ENCODE measurements around the gene ITGB1.
"Not testable (repeated sequence)": the region's sequence is repeated elsewhere in the genome, so short reads cannot be mapped to it uniquely, and the experiment has no call there.

ITGB1 gene

GRCh38 chr10:32931593-32931992 lies 26.4 kb downstream of the ITGB1 start:
- DNase-seq: no peak

GRCh38 chr10:32930036-32930435 lies 28.0 kb downstream of the ITGB1 start:
- DNase-seq: no peak

GRCh38 chr10:32929634-32930033 lies 28.4 kb downstream of the ITGB1 start:
- DNase-seq: no peak

DNA sequence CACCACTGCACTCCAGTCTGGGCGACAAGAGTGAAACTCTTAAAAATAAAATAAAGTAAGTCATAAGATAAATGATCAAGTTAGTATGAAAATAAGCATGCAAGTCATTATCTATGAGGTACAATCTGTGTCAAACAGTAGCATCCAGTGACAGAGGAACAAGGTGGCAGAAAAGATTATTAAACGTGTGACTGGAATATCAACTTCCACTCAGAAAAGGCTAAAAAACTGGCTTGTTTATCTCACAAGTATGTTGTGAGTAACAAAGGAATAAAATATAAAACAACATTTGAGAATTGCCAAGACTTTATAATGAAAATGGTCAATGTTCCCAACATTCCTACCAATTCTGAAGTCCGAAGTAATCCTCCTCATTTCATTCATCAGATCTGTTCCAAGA lies 30.3 kb downstream of the ITGB1 start:
- no peak for DNase-seq

DNA sequence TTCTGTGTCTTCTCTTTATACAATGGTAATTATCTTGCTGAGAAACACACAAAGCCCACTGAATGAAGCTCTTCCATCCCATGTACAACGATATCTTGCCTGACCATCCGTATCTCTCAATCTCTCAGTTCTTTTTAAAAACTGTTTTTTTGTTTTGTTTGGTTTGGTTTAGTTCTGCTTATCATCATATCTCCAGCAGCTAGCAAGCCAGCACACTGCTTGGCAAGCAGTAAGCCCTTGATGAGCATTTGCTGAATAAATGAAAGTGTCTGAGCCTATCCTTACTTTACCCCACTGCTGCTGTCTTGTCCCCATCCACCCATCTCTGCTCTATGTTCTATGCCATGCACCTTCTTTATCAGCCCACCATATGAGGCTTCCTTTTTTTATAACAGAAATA lies 34.2 kb downstream of the ITGB1 start:
- no peak for DNase-seq

DNA sequence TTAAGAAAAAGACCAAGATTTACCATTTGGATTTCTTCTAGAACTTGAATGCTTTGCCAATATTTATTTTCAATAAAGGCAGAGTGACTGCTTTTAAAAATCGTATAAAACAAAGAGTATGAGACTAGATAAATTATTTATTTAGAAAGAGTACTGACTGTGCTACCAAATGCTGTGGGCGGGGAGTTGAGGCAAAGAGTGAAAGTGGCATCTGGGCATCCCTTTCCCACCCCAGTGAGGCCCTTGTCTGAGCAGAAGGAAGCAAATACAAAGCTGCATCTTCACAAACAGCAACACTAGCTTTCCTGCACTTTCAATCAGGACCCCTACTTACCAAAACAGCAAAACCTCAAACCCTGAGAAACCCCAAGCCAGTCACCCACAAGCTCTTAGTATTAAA lies 34.9 kb downstream of the ITGB1 start:
- no peak for DNase-seq

- DNase-seq: no peak
Measured at GRCh38 chr10:32922170-32922569, 35.9 kb downstream of the ITGB1 start.

- DNase-seq: not testable (repeated sequence)
Measured at GRCh38 chr10:32917817-32918216, 40.2 kb downstream of the ITGB1 start.

DNA sequence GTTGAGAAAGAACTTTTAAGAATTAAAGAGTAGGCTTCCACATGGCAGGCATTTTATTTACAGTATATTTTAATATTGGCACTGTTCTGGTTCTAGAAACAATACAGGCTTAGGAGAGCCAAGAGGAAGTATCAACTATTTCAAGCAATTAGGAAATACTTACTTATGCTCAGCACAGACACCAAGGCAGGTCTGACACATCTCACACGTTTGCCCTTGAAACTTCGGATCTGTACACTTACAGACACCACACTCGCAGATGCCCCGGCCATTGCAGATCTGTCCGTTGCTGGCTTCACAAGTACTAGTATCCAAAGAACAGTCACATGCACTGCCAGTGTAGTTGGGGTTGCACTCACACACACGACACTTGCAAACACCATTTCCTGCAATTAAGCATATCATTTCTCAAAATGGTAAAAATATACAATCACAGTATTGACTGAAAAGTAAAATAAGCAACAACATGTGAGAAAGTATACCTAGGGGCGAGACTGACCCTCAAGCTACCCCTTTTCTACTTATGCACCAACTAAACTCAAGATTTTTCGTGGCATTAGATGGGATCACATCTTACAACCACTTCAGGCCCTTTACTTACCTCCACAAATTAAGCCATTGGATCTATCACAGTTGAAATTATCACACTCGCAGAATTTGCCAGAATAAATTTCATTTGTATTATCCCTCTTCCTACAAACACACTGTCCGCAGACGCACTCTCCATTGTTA lies 46.6 kb downstream of the ITGB1 start:
- DNase-seq: no peak

DNA sequence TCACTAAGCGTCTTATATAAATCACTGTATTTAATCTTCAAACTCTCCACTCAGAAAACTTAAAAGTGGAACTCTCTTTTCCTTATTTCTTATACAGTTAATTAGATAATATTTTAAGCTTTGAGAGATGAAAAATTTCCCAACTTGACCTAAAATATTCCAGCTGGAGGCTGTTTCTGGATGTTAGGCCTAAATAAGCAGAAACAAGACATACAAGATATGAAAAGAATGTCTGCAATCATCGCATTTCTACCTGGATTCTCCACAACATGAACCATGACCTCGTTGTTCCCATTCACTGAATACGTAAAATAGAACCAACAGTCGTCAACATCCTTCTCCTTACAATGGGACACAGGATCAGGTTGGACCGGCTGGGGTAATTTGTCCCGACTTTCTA lies 48.1 kb downstream of the ITGB1 start:
- not testable (repeated sequence) for DNase-seq

GRCh38 chr10:32909456-32909855 lies 48.6 kb downstream of the ITGB1 start:
- DNase-seq: no peak

DNA sequence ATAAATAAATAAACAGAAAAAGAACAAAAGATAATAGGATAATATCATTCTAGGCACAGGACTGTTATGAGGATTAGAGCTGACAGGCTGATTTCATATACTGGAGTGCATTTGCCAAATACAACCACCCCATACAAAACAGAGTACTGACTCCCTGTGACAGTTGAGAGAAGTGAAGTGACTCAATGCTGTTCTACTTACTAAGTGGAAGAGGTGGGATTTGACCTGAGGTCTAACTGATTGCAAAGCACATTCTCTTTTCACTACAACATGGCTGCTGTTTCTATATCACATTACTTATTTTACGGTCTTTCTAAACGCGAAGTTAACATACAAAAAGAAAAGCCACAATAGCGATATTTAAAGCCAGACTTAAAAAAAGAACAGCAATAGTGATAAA lies 51.4 kb downstream of the ITGB1 start:
- DNase-seq: no peak

GRCh38 chr10:32905466-32905865 lies 52.6 kb downstream of the ITGB1 start:
- no peak for DNase-seq

DNA sequence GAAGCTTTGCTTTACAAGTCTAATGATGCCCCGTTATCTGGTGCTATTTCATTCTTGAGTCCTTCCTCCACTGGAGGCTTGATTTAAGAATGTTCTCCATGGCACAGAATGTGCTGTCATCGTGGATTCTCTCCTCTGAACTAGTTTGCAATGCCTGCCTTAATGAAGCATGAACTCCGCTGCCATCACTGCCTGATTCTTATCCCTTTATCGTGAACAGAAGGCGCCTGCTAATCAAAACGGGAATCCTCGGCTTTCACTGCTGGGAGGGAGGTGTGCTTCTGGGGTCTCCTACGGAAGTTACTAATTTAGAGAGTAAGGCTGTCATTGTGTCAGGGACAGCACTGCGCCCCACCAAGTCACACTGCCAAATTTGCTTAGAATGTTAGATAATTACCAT lies 56.2 kb downstream of the ITGB1 start:
- no peak for DNase-seq

GRCh38 chr10:32895200-32895968 lies 62.6 kb downstream of the ITGB1 start:
- DNase-seq: not testable (repeated sequence)

- DNase-seq: no peak
Measured at GRCh38 chr10:32893916-32894664, 63.9 kb downstream of the ITGB1 start.

GRCh38 chr10:32893434-32893833 lies 64.6 kb downstream of the ITGB1 start:
- DNase-seq: no peak

GRCh38 chr10:32891261-32891660 lies 66.8 kb downstream of the ITGB1 start:
- DNase-seq: no peak

DNA sequence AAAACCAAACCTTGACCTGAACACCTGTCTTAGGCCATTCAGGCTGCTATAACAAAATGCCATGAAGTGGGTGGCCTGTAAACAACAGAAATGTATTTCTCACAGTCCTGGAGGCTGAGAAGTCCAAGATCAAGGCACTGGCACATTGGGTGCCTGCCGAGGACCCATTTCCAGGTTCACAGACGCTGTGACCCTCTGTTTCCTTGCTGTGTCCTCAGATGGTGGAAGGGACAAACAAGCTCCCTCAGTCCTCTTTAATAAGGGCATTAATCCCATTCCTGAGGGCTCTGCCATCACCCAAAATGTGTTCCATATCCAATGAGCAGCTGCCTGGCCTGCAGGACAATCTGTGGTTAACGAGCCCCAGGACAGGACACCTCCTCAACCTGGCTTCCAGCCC lies 67.6 kb downstream of the ITGB1 start:
- DNase-seq: no peak

- DNase-seq: no peak
Measured at GRCh38 chr10:32889631-32890212, 68.3 kb downstream of the ITGB1 start.

DNA sequence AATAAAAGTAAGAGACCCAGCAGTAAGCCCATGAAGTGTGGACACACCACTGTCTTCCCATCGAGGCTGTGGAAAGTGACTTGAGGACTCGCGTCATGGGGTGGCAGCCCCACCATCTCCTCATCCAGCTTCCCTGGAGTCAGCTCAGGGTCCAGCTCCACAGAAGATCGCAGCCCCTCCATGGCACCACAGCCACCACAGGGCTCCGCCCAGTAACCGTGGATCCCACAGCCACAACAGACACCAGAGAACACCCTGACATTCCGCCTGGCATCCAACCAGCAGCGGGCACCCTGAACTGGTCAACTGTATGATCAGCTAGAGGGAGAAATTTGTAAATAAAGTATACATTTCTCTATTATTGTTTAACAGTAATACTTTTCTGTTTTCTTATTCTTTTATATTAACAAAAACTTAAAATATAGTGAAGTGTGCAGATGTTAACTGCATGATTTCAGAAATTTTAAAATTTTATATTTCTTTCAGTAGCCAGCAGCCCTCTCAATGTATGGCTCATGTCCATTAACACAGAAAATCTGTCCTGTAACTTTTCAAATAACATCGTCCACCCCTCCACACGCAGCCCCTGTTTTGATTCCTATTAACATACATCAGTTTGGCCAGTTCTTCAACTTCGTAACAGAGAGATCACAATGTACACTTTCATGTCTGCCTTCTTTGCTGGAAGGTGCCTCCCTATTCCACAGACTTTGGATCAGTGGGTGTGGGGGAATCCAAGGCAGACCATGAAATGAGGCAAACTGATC lies 69.7 kb downstream of the ITGB1 start:
- DNase-seq: no peak

DNA sequence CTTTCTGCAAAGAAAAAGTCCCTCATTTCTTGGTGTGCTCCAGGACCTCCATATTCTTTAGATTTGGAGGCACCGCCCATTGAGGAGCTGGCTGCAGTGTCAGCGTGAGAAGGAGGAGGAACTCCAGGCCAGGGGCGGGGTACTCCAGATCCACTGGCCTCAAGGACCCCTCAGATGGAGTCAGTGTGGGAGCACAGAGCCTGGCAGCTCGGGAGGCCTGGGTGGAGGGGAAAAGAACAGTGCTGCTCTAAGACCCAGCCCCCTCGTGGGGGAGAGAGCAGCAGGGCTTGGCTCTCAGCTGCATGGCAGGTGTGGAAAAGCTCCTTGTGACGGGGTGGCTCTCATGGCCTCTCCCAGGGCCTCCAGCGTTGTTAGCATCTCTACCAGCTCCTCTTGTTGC lies 70.5 kb downstream of the ITGB1 start:
- DNase-seq: no peak

DNA sequence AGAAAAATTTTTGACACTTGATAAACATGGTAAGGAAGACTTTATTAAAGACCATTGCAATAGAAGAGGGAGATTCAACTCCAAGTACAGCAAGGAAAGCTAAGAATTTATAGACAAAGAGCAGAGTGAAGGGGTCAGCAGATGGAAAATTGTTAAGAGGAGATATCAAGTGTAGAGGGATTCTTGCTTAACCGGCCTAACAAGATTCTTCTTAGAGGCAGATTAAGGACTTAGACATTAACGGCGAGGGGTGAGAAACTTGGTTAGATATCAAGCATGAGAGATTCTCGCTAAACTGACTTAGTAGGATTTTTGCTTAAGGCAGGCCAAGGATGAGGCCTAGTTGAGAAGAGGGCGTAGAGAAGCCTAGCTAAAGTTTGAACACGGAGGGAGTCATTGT lies 76.0 kb downstream of the ITGB1 start:
- no peak for DNase-seq
